Measurements from ENCODE around the gene BCL6B.
"Not testable (repeated sequence)": the region's sequence is repeated elsewhere in the genome, so short reads cannot be mapped to it uniquely, and the experiment has no call there.

BCL6B gene, protein sequence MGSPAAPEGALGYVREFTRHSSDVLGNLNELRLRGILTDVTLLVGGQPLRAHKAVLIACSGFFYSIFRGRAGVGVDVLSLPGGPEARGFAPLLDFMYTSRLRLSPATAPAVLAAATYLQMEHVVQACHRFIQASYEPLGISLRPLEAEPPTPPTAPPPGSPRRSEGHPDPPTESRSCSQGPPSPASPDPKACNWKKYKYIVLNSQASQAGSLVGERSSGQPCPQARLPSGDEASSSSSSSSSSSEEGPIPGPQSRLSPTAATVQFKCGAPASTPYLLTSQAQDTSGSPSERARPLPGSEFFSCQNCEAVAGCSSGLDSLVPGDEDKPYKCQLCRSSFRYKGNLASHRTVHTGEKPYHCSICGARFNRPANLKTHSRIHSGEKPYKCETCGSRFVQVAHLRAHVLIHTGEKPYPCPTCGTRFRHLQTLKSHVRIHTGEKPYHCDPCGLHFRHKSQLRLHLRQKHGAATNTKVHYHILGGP

DNA sequence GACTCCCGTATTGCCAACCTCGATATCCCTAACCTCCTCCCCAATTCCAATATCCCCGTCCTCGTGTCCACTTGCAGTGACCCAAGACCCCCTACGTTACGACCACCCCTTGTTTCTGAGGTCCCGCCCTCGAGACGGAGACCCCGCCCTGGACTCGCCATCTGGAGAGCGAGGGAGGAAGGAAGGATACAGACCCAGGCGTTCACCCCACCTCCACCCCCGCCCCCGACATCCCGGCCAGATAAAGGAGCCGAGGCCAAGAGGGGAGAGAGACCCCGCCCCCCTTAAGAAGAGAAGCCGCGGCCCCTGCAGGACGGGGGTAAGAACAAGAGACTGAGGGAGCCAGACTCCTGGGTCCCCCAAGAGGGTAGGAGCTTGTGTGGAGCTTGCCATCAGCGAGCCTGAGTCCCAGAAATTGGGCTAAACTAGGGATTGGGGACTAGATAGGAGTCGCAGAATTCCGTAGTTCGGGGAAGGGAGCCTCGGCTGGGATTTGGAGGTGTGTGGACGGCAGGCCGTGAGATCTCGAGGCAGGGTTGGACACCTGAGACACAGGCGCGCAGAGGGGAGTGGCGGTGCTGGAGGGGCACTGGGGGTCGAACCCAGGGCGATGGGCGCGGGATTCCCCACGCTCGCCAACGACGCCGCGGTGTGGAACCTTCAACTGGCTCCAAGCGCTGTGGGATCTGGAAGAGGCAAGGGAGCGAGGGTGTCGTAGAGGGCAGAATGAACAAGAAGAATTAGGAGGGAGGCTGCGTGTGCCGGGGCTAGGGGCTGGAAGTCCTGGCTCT, at the start of gene BCL6B:
Gene BCL6B (plus strand): TSS at position 270 of the 791 bp plus-strand sequence. CDS start 622 bp downstream, outside the sequence.
- no peak for DNase-seq (ENCODE audit: low read depth, low spot score)
- CTCF ChIA-PET: interaction anchor here (0.7 to 8.5 kb wide), 18 partner anchors 8 to 272 kb away, joined by 3 to 145 read pairs (median 10); partner anchors contain the start of genes RNASEK and SLC16A13
- TF ChIP-seq, protein P1, sequence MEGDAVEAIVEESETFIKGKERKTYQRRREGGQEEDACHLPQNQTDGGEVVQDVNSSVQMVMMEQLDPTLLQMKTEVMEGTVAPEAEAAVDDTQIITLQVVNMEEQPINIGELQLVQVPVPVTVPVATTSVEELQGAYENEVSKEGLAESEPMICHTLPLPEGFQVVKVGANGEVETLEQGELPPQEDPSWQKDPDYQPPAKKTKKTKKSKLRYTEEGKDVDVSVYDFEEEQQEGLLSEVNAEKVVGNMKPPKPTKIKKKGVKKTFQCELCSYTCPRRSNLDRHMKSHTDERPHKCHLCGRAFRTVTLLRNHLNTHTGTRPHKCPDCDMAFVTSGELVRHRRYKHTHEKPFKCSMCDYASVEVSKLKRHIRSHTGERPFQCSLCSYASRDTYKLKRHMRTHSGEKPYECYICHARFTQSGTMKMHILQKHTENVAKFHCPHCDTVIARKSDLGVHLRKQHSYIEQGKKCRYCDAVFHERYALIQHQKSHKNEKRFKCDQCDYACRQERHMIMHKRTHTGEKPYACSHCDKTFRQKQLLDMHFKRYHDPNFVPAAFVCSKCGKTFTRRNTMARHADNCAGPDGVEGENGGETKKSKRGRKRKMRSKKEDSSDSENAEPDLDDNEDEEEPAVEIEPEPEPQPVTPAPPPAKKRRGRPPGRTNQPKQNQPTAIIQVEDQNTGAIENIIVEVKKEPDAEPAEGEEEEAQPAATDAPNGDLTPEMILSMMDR (IDR thresholded peaks at IDR 0.05; ENCODE audit: insufficient read depth, low read length, missing control alignments): no peak
- POLR2A ChIA-PET: interaction anchor here (0.7 kb wide), 1 partner anchor 129 kb away, joined by 3 read pairs; no protein-coding TSS in a partner anchor
- peak within 1 kb of the TSS; percentile 44 for H3K4me3 ChIP-seq (ENCODE audit: low read depth, low read length)

DNA sequence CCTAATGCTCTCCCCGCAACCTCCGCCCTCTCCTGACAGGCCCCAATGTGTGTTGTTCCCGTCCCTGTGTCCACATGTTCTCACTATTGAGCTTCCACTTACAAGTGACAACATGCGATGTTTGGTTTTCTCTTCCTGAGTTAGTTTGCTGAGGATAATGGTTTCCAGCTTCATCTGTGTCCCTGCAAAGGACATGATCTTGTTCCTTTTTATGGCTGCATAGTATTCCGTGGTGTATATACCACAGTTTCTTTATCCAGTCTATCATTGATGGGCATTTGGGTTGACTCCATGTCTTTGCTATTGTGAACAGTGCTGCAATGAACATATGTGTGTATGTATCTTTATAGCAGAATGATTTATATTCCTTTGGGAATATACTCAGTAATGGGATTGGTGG, 43.4 kb upstream of the BCL6B start:
- CTCF ChIA-PET; H3K4me3 ChIP-seq (ENCODE audit: low read depth, low read length); DNase-seq (ENCODE audit: low read depth, low spot score); POLR2A ChIA-PET: not testable (repeated sequence)

DNA sequence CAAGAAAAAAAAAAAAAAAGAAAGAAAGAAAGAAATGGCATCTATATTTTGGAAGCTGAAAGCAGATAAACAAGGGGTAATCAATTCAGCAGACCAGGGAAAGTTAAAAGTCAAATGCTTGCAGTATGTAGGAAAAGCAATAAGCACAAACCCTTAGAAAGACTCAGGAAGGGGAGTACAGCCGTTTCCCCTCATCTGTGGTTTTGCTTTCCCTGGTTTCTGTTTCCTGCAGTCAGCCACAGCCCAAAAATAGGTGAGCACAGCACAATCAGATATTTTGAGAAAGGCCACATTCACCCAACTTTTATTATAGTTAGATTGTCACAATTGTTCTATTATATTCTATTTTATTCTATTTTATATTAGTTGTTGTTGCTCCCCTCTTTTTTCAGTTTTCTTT, 41.4 kb upstream of the BCL6B start:
- DNase-seq (ENCODE audit: low read depth, low spot score): no peak
- ChIA-PET CTCF (no interaction called here), POLR2A (no interaction called here)
- TF ChIP-seq, protein P1 (IDR thresholded peaks at IDR 0.05; ENCODE audit: insufficient read depth, low read length, missing control alignments): no peak
- H3K4me3 ChIP-seq (ENCODE audit: low read depth, low read length): no peak overlapping the region

DNA sequence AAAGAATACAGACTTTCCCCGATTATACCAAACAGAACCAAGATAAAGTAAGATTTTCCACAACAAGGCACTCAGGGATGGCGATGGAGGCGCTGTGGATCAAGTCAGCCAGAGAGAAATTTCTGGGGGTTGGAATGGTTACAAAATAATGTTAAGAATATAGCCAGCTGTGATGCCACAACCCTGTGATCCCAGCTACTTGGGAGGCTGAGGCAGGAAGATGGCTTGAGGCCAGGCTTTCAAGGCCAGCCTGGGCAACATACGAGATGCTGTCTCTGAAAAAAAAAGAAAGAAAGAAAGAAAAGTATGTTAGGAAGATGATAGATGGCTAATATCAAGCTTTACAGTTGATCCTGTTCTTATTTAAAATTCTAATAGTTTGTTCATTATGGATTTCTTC, 37.6 kb upstream of the BCL6B start:
- no peak overlapping the region for H3K4me3 ChIP-seq (ENCODE audit: low read depth, low read length)
- TF ChIP-seq, protein P1 (IDR thresholded peaks at IDR 0.05; ENCODE audit: insufficient read depth, low read length, missing control alignments): no peak
- ChIA-PET POLR2A (no interaction called here), CTCF (interaction anchor here (0.8 to 1.8 kb wide), 4 partner anchors 19 to 192 kb away, joined by 3 to 9 read pairs (median 5); no protein-coding TSS in a partner anchor)
- no peak for DNase-seq (ENCODE audit: low read depth, low spot score)

GRCh38 chr17:6986676-6987075, 36.2 kb upstream of the BCL6B start:
- ChIA-PET POLR2A (no interaction called here), CTCF (interaction anchor here (1.8 kb wide), 1 partner anchor 18 kb away, joined by 9 read pairs; no protein-coding TSS in a partner anchor)
- DNase-seq (ENCODE audit: low read depth, low spot score): no peak
- H3K4me3 ChIP-seq (ENCODE audit: low read depth, low read length): no peak overlapping the region
- TF ChIP-seq, protein P1 (IDR thresholded peaks at IDR 0.05; ENCODE audit: insufficient read depth, low read length, missing control alignments): no peak

DNA sequence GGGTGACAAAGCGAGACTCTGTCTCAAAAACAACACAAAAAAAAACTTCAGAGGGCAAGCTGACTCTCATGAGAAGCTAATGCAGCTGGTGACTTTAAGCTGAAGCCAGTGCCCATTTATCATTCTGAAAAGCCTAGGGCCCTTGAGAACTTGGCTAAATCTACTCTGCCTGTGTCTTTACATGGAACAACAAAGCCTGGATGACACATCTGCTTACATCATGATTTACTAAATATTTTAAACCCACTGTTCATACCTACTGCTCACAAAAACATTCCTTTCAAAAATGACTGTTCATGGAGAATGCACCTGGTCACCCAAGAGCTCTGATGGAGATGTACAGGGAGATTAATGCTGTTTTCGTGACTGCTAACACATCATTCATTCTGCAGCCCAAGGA, 33.1 kb upstream of the BCL6B start:
- no peak for DNase-seq (ENCODE audit: low read depth, low spot score)
- no peak overlapping the region for H3K4me3 ChIP-seq (ENCODE audit: low read depth, low read length)
- CTCF ChIA-PET: interaction anchor here (1.0 to 1.9 kb wide), 5 partner anchors 13 to 79 kb away, joined by 3 to 8 read pairs (median 4); no protein-coding TSS in a partner anchor
- TF ChIP-seq, protein P1 (IDR thresholded peaks at IDR 0.05; ENCODE audit: insufficient read depth, low read length, missing control alignments): no peak
- POLR2A ChIA-PET: no interaction called here

DNA sequence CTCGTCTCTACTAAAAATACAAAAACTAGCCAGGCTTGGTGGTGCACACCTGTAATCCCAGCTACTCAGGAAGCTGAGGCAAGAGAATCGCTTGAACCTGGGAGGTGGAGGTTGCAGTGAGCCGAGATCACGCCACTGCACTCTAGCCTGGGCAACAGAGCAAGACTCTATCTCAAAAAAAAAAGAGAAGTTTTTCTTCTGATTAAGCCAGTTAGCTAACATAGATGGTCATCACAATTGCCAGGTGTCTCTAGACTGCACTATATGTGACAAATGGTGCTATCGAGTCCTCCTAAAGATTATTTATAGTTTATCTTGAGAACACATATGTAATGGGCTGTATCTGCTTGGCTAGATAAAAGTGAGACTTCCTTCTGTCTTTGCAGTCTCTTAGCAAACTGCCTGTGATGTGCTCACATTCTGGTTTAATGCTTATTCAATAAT, 29.2 kb upstream of the BCL6B start:
- H3K4me3 ChIP-seq (ENCODE audit: low read depth, low read length); DNase-seq (ENCODE audit: low read depth, low spot score); POLR2A ChIA-PET: not testable (repeated sequence)
- CTCF ChIA-PET: interaction anchor here (1.3 to 3.4 kb wide), 4 partner anchors 8 to 83 kb away, joined by 3 to 18 read pairs (median 8); no protein-coding TSS in a partner anchor

Measured in AG04449 (cell line).